Cortex of kidney (tissue), 1 donor: ENCODE measurements around the gene USP20.

Experiments
- DNase-seq: peaks from one replicate; lab custom pipeline; 2025; lab: John Stamatoyannopoulos, UW

USP20 gene

DNA sequence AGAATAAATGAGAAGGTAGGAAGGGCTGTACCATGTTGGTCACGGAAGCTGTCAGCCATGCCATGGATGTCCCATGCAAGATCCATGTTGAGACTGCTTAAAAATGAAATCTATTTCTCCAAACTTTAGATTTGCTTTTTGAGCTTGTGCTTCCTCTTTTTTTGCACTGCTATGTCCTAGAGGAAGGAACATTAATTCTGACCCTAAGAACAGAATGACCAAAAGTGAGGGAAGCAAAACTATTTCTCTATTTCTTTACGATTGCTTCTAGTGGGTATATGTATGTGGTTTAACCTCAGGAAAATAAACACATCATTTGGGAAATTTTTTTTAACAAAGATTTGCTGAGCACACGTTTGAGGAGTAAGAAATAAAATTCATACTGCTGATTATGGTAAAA lies 84.6 kb downstream of the USP20 start:
- DNase-seq, result no peak

DNA sequence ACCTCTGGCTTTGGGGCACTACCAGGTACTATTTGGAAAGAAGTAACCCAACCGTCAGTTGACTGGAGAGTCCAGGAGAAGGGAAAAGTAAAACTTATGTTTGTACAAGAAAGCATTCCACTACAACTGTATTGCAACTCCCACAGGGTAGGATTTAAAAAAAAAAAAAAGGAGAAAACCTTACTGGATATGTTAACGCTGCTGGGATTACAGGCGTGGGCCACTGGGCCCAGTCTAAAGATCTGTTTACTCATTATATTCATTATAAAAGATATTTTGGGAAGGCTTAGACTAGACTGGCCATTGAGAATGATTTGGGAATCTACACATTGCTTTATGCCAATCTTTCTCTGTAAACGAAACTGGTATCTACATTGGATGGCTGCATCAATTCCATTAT lies 86.6 kb downstream of the USP20 start:
- DNase-seq, result no peak

DNA sequence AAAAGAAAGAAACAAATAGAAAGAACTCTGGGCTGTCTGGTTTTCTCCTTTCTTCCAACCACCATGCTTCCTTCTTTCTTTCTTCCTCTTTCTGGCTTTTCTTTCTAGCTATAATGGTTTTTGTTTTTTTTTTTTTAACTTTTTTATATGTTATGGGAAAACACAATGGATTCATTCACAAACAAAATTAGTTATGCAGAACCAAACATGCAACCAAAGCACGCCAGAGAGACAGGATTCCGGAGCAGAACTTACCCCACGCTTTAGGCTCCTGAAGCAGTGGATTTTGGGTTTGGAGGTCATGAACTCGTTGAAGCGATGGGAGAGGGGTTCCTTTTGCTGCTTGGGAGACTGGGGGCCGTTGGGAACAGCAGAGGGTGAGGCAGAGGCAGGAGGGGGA lies 88.3 kb downstream of the USP20 start:
- DNase-seq, result no peak

DNA sequence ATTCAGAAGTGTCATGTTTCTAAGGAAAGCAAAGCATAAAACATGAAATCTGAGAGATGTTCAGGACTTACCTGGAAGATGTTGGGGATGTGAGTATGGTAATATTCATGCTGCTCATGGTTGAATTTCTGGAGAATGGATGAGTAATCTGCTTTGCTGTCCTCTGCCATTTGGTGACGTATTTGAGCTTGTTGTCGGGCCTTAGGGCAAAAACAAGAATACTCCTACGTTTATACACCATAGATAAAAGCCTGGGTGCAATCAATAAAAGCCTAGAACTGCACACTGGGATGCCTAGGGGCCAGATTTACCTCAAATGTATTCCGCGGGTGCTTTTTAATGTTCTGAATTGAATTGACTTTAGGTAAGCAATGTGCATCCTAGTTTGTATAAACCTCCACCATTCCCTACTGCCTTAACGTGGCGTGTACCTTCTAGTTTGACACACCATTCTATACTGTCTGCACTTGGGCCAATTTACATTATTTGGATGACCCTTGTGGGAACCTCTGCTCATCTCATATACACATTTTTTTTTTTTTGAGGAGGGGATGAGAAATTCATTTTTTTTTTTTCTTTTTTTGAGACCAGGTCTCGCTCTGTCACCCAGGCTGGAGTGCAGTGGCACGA lies 94.4 kb downstream of the USP20 start:
- DNase-seq, result no peak

DNA sequence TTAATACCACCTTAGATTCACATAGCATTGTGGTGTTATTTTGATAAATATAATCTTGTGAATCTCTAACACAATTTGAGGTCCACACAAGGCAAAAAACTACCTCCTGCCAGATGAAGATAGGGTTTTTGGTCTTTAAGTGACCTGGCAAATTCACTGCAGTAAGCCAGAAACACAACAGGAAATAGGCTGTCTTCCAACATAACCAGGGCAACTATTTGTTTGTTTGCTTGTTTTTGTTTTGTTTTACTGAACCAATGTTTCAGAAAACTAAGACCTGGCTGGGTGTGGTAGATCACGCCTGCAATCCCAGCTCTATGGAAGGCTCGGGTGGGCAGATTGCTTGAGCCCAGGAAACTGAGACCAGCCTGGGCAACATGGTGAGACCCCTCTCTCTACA lies 95.5 kb downstream of the USP20 start:
- DNase-seq, result no peak
